NCI-H1436 treated with DMSO at 0.1 percent for 48 hours (cell line): ENCODE measurements around the gene RAD51D.
A peak's percentile ranks its signal among the peaks of the same experiment; 100 is the strongest.
"Not testable (repeated sequence)": the region's sequence is repeated elsewhere in the genome, so short reads cannot be mapped to it uniquely, and the experiment has no call there.

Experiments used
- DNase-seq: peaks from one replicate; lab custom pipeline; 2025; lab: John Stamatoyannopoulos, UW

Gene RAD51D

GRCh38 chr17:35090707-35091106 lies 29.0 kb downstream of the RAD51D start:
- DNase-seq = not testable (repeated sequence)

- no peak for DNase-seq
Measured at GRCh38 chr17:35089586-35090296, 29.9 kb downstream of the RAD51D start.

- DNase-seq = peak; percentile 69
Measured at GRCh38 chr17:35088881-35089585, 30.6 kb downstream of the RAD51D start.

- DNase-seq = no peak
Measured at GRCh38 chr17:35088356-35088880, 31.2 kb downstream of the RAD51D start.

GRCh38 chr17:35087731-35088355 lies 31.8 kb downstream of the RAD51D start:
- no peak for DNase-seq

- no peak for DNase-seq
Measured at GRCh38 chr17:35086931-35087573, 32.6 kb downstream of the RAD51D start.

GRCh38 chr17:35086164-35086563 lies 33.5 kb downstream of the RAD51D start:
- DNase-seq = no peak

GRCh38 chr17:35084987-35085386 lies 34.7 kb downstream of the RAD51D start:
- DNase-seq = no peak

GRCh38 chr17:35083071-35083470 lies 36.6 kb downstream of the RAD51D start:
- no peak for DNase-seq

- DNase-seq = peak; percentile 70
Measured at GRCh38 chr17:35082073-35082657, 37.5 kb downstream of the RAD51D start.

- no peak for DNase-seq
Measured at GRCh38 chr17:35081638-35082037, 38.0 kb downstream of the RAD51D start.

- DNase-seq = no peak
Measured at GRCh38 chr17:35080536-35080935, 39.1 kb downstream of the RAD51D start.

GRCh38 chr17:35079547-35080423 lies 39.9 kb downstream of the RAD51D start:
- DNase-seq = no peak

GRCh38 chr17:35076874-35077273 lies 42.8 kb downstream of the RAD51D start:
- no peak for DNase-seq

GRCh38 chr17:35074711-35075707 lies 44.7 kb downstream of the RAD51D start:
- no peak for DNase-seq

- DNase-seq = no peak
Measured at GRCh38 chr17:35073991-35074627, 45.6 kb downstream of the RAD51D start.

GRCh38 chr17:35073183-35073790 lies 46.4 kb downstream of the RAD51D start:
- no peak for DNase-seq

- DNase-seq = no peak
Measured at GRCh38 chr17:35069311-35069710, 50.3 kb downstream of the RAD51D start.

GRCh38 chr17:35068249-35068648 lies 51.4 kb downstream of the RAD51D start:
- DNase-seq = no peak
